Measurements from ENCODE around the gene TCHHL1.

- TF ChIP-seq, protein P1, sequence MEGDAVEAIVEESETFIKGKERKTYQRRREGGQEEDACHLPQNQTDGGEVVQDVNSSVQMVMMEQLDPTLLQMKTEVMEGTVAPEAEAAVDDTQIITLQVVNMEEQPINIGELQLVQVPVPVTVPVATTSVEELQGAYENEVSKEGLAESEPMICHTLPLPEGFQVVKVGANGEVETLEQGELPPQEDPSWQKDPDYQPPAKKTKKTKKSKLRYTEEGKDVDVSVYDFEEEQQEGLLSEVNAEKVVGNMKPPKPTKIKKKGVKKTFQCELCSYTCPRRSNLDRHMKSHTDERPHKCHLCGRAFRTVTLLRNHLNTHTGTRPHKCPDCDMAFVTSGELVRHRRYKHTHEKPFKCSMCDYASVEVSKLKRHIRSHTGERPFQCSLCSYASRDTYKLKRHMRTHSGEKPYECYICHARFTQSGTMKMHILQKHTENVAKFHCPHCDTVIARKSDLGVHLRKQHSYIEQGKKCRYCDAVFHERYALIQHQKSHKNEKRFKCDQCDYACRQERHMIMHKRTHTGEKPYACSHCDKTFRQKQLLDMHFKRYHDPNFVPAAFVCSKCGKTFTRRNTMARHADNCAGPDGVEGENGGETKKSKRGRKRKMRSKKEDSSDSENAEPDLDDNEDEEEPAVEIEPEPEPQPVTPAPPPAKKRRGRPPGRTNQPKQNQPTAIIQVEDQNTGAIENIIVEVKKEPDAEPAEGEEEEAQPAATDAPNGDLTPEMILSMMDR (IDR thresholded peaks at IDR 0.05) = no peak
- TF ChIP-seq POLR2AphosphoS5 (IDR thresholded peaks at IDR 0.05) = no peak
Measured at GRCh38 chr1:152108882-152109222, 20.0 kb upstream of the TCHHL1 start.
